HG03558 (cell line): Measurements from ENCODE around the gene GFRAL.
"Not testable (repeated sequence)": the region's sequence is repeated elsewhere in the genome, so short reads cannot be mapped to it uniquely, and the experiment has no call there.

ENCODE experiments used
- ATAC-seq: cut with Tn5 transposase; IDR thresholded peaks from one replicate; pipeline ENCODE4 v1.9.1; 2021; ENCODE audit warnings: moderate number of reproducible peaks; ENCODE audit not compliant: unreplicated experiment; ENCODE audit errors: extremely low read depth

GFRAL gene, protein sequence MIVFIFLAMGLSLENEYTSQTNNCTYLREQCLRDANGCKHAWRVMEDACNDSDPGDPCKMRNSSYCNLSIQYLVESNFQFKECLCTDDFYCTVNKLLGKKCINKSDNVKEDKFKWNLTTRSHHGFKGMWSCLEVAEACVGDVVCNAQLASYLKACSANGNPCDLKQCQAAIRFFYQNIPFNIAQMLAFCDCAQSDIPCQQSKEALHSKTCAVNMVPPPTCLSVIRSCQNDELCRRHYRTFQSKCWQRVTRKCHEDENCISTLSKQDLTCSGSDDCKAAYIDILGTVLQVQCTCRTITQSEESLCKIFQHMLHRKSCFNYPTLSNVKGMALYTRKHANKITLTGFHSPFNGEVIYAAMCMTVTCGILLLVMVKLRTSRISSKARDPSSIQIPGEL

DNA sequence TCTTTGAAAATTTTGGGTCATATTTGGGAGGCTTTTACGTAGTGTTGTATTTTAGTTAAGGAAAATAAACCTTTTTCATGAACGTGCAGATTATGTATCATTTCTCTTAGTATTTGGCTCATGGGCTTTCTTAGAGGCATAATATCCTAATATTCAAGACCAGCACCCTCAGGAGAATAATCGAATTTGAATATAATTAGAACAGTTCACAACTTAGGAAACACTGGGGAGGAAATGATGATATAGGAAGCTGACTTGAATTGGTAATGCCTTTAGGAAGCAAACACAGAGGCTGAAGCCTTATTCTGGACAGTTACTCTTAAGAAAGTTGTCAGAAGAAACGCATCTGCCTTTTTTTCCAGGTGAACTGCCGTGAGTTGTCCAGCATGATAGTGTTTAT lies at the start of gene GFRAL:
TSS of gene GFRAL (plus strand) at position 301 of the 400 bp plus-strand sequence. CDS start at position 387, 86 bp downstream.
- ATAC-seq, result no peak

DNA sequence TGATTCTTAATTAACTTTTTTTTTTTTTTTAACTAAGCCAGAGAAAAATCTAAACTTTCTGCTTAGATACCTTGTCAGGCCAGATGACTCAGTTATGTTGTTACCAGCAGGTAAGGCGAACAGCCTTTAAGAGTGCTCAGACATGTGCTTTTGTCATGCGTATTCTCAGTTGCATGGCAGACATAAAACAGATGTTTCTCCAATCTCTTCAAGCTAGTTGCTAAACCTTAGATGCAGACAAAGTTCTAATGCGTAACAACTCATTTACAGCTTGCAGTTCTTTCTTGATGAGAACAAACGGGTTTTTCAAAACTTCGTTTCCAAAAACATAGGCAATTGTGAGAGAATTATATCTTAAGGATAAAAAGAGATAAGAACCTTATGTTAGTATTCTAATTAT lies 49.6 kb upstream of the GFRAL start:
- ATAC-seq, result no peak

DNA sequence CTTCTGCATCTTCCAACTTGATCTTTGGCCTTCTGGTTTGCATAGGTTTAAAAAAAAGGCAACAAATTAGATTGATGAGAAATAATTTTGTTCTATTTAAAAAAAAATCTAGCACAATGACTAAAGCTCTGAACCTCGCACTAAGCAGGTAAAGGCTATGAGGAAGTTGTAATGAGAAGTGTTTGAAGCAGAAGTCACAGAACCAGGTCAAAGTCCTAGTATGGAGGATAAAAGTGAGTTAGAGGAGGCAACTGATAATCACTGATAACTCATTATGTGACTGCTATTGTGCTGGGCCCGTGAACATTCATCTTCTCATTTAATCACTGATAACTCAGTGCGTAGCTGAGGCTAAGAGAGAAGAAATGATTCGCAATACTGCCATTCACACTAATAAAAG lies 46.1 kb upstream of the GFRAL start:
- no peak for ATAC-seq

DNA sequence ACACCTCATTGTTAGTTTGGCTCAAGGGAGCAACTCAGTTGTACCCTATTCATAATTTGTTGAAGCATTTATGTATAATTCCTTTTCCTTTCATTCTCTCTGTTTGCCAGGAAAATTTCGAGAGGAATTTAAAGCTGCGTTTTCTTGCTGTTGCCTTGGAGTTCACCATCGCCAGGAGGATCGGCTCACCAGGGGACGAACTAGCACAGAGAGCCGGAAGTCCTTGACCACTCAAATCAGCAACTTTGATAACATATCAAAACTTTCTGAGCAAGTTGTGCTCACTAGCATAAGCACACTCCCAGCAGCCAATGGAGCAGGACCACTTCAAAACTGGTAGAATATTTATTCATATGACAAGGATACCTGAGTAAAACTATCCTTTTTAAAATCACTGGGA lies 45.2 kb upstream of the GFRAL start:
- ATAC-seq, result no peak

DNA sequence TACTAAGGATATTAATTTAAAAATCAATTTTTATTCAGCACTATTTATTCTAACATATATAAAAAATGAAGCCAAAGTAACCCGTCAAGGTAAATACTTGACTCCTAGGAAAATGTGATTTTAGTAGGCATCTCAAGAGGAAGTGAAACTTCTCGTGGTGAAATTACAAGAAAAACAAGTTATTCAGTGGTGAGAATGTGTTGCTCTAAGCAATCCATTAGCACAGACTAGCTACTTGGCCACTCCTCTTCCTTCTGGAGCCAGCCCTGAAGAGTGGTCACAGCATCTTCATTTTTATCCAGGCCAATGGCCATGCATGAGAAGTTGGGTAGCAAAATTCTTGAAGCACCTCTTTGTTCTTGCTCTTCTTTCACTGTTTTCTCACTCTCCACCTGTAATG lies 40.4 kb upstream of the GFRAL start:
- no peak for ATAC-seq

DNA sequence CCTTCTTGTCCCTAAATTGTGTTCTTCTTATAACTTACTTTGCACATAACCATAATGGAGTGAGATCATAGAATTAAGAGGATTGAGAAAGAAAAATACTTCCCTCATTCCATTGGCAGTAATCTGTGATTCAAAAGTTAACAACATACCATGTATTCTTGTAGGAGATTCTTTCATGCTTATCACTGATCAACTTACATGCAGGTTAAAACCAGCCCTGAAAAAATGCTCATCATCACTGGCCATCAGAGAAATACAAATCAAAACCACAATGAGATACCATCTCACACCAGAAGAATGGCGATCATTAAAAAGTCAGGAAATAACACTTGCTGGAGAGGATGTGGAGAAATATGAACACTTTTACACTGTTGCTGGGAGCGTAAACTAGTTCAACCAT lies 36.5 kb upstream of the GFRAL start:
- ATAC-seq, result no peak

DNA sequence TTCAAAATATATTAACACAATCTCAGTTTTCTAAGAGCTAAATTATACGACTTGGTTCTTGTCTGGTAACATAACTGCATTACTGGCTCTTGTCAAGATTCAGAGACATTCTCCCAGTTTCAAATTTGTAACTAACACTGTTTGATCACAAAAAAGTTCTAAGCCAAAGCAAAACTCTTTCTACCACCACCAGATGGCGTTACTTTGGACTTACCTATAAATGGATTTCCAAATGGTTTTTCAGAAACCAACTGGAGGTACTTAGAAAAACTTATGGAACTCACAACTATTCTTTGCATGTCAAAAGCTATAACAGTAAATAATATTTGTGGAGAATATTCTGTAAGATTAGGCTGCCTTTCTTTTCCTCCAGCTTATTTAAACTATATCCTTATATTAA lies 34.2 kb upstream of the GFRAL start:
- no peak for ATAC-seq

DNA sequence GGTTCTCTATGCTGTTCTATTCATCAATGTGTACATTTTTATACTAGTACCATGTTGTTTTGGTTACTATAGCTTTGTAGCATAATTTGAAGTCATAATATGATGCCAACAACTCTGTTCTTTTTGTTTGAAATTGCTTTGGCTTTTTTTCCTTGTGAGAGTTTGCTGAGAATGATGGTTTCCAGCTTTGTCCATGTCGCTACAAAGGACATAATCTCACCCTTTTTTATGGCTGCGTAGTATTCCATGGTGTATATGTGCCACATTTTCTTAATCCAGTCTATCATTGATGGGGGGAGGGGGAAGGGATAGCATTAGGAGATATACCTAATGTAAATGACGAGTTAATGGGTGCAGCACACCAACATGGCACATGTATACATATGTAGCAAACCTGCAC lies 30.1 kb upstream of the GFRAL start:
- ATAC-seq, result not testable (repeated sequence)

DNA sequence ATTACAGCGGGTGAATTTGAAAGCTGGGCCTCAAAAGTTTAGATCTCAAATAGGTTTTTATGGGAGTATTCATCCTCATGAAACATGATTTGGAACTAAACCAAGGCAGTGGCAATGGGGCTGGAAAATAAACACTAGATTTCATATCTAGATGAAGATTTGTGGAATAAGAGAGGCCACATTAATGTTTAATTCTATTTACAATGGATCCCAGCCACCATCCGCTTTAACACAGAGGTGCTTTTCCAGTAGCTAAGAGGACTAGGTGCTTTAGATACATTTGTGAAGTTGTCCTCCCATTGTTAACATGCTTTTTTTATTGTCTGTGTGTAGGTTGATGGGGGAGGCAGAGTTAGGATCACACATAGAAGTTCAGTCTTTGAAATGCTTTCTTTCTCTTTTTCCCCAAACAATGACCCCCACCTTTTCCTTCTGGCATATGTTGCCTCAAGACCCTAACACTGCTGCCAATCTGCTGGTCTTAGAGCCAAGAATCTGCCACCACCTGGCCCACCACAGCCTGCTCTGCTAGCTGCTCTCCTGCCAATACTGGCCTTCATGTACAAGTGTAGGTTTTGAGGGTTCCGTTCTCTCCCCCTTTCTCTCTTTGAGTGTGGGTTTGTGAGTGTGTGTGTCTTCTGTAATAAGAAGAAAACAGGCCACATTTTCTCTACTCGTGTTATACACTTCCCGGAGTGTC lies 27.8 kb upstream of the GFRAL start:
- no peak for ATAC-seq

DNA sequence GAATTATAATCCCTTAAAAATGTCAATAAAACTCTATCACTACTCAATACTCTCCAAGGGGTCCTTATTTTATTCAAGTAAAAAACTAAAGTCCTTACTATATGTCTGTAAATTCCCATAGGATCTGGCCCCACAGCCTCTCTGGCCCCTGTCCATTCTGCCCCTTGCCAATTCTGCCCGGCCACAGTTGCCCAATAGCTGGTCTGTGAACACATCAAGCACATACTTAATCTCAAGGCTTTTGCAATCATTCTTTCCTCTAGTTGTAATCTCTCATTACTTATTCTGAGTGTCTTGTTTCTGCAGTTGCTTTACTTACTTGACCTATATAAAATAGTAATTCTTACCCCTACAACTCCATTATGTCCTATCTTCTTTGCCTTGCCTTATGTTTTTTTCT lies 22.5 kb upstream of the GFRAL start:
- no peak for ATAC-seq

DNA sequence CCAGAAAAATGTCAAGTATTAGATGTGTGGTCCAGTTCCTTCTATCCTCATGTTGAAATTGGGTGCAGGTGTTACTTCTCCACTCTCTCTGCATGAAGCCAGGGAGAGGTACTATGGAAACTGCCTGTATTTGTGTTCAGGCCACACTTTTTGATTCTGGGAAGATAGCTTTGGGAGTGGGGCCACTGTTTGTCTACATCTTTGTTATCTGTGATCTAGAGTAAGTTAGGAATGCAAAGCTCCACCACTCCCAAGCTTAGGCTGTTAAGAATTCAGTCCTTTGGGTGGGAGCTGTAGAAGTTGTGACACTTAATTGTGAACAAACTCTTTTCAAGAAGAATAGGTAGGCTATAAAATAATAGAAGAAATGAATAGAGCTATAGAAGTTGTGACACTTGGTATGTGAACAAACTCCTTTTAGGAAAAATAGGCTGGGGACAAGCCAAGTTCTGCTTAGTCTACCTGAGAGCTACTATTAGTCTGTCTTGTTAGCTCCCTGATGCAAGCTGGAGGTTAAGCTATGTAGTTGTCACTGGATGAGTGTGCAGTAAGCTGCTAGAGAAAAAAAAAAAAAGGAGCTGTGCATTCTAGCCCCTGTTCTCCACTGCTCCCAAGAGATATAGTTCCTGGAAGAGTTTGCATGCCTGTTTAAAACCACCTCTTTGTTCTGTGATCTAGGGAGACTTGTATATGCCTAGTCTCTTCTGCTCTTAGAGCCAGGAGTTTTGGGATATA lies 7.1 kb upstream of the GFRAL start:
- no peak for ATAC-seq

DNA sequence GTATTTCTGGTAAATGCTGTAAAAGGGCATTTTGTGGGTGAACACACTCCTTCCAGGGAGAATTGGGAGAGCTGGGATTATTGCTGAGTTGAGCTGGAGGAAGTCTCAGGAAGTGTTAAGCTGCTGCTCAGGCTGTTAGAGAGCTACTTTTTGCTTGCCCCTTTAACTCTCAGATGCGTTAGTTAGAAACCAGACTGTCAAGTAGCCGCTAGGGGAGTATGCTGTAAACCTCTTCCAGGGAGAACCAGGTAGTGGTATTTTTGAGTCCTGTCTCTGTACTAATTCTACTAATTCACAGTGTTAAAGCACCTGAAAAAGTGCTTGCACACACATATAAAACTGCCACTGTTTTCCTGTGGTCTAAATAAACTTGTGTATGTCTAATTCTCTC lies 6.6 kb upstream of the GFRAL start:
- ATAC-seq, result no peak

DNA sequence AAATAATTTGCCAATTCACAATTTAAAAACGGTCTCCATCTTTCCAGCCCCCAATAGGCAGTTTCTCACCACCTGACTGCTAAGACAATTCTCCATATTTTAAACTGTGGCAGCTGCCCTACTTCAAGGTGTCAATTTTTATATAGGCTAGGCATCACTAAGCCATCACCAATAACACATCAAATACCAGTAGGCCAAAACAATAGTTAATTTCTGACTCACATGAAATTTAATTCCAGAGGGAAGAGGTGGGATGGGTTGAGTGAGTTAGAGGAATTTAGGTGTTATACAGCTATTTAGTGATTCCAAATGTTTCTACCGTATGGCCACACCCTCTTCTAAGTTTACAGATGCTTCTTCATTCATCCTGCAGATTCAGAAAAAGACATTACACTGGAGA lies 49.9 kb downstream of the GFRAL start:
- ATAC-seq, result no peak

DNA sequence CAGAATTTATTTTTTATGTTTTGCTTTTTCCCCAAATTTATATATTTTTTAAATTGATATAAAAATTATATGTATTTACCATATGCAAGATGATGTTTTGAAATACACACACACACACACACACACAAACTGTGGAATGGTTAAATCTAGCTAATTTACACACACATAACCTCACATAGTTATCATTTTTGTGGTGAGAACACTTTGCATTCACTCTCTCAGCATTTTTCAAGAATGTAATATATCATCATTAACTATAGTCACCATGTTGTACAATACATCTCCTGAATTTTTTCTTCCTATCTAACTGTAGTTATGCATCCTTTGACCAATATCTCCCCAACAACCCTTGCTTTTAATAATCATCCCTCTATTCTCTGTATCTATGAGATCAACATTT lies 52.2 kb downstream of the GFRAL start:
- ATAC-seq, result no peak

DNA sequence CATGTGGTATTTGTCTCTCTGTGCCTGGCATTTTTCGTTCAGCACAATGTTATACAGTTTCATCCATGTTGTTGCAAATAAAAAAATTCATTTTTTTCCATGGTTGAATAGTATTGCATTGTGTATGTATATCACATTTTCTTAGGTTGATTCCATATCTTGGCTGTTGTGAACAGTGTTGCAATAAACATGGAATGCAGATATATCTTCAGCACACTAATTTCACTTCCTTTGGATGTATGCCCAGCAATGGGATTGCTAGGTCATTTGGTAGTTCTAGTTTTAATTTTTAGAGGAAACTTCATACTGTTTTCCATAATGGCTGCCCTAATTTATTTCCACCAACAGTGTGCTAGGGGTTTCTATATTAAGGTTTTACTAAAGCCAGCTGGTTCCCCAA lies 52.6 kb downstream of the GFRAL start:
- ATAC-seq, result no peak

DNA sequence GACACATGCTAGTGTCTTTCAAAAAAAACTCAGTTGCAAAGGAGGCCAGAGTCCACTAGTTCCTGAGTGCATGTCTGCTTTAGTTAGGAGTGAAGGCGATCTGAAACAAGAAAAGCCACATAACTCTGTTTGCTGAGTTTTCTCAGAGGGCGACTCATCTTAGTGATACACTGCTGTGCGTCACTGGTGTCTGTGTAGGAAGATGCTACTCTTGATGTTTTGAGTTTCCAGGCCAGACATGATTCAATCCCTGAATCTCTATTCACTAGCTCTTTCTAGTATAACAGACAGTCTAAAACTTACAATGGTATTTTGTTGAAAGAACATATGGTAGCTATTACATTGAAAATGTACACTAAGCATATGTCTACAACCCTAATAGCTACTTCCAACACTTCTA lies 60.9 kb downstream of the GFRAL start:
- no peak for ATAC-seq

DNA sequence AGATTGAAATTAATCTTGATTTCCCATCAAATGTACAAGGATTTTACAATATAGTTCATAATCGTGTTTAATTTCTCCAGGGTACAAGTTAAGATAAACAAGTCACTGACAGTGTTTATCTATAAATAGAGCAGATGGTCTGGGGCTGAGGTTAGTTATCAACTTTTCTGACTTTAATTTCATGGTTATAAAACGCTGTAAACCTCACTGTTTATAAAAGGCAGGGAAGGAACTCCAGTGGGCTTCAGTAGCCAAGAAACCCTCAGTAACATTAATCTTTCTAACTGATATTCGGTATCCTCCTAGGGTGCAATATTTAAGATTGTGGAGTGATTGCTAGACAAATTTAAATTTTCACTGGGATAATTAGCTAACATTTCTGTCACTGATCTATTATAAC lies 68.6 kb downstream of the GFRAL start:
- no peak for ATAC-seq

DNA sequence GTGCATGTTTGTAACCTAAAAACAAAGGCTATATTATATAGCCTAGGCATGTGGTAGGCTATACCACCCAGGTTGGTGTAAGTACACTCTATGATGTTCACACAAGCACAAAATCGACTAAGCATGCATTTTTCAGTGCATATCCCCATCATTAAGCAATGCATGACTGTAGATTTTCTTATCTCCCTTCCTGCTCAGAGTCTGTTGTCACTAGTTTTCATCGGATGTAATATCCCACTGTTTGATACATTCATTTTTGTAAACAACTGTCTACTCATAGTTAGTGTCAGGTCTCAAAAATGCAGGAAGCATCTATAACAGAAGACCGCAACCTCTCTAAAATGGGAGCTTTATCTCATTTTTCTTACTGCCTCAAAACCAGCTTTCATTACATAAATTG lies 70.7 kb downstream of the GFRAL start:
- no peak for ATAC-seq

DNA sequence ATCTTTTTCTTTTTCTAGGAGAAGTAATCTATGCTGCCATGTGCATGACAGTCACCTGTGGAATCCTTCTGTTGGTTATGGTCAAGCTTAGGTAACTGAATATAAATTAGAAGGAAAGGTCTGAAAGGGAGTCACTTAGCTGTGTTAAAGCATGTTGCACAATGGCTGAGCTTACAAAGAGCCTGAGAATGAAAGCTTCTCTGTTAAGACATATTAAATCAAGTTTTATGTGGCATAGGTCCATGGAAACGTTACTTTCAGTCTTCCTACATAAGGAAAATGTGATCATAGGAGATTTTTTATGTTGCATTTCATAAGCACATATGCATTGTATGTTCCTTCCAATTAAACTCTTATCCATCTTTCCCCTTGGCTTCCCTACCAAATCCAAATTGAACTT lies 72.1 kb downstream of the GFRAL start:
- no peak for ATAC-seq

DNA sequence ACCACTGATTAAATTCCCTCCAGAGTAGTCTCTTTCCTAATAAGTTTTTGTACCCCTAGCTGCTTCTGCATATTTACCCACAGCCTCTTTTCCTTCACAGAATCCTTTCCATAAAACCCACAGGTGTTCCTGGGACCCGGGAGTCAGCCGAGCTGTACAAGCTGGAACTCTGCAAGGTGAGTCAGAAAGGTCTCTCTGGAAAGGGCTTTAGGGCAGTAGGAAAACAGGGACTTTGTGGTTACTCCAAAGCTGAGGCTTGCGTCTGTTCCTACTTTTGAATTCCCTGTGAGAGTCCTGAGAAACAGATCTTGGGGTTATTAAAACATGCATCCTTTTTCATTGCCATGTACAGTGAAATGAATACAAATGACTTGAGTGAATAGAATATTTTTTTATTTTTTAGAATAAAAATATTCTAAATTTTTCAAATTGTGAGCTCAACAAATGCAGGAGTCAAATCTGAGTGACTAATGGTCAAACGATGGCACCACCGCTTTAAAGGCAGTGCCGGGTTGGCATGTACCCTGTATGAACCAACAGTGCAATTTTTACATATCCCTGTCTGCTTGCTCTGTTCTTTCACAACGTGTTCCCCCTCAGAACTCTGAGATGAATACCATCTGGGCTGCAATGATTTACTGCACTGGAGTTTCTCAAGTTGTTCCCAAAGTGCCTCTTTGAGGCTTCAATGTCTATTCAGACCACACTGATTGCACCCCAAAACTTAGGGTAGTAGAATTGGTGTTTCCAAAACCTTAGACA lies 78.4 kb downstream of the GFRAL start:
- ATAC-seq, result no peak

DNA sequence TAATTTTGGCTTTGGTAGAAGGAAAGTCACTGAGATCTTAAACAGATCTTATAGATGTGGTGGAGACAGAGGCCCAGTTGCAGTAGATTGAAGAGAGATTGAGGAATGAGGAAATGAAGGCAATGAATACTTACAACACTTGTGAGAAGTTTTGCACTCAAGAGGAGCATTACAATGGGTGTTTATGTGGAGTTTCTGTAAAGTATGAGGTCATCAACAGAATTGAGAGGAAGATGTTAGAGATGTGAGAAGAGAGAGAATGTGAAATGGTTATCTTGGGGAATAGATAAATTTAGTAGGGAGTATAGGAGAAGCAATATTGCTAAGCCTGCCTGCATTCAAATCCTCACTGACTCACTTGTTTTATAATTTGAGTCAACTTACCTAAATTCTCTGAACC lies 83.4 kb downstream of the GFRAL start:
- no peak for ATAC-seq
